Panc1 (cell line): Measurements from ENCODE around the gene C20orf204. TPM values are rescaled to one million over a fixed set of nuclear protein-coding genes. Genes with fewer than 3 reads are reported as not detected.
"Not testable (repeated sequence)": the region's sequence is repeated elsewhere in the genome, so short reads cannot be mapped to it uniquely, and the experiment has no call there.

Experiments used
- ATAC-seq: fragments of 200-7000 bp; cut with Tn5 transposase; 2 replicates; pipeline ENCODE4 v1.9.1; 2020; ENCODE audit warnings: mild to moderate bottlenecking, moderate library complexity
- BruUV-seq: library from RNA; stranded (reverse); fragments of 400-500 nt; replicated peaks from 2 replicates; lab custom pipeline; 2021; lab: Mats Ljungman, UMichigan
- CTCF ChIA-PET: fragments of 300-600 bp; sonication (Branson Sonifier 250); formaldehyde crosslinking; loops from one replicate; lab custom pipeline; 2022; ENCODE audit warnings: antibody characterized with exemption; lab: Charles Lee
- POLR2A ChIA-PET: fragments of 300-600 bp; sonication (Branson Sonifier 250); formaldehyde crosslinking; loops from one replicate; lab custom pipeline; 2022; ENCODE audit warnings: antibody characterized with exemption; lab: Charles Lee
- DNase-seq: peaks from one replicate; pipeline ENCODE4 v3.0.0-alpha.2; 2010; ENCODE audit warnings: low read depth, low spot score
- H3K27ac ChIP-seq: 2 replicates; pipeline ENCODE4 v1.5.1; 2011; ENCODE audit warnings: mild to moderate bottlenecking, low read length, inconsistent platforms
- H3K27me3 ChIP-seq: fragments of 200-500 bp; sonication (Bioruptor generic); 2 replicates; pipeline ENCODE4 v1.6.0; 2014; ENCODE audit warnings: low read length, inconsistent platforms; ENCODE audit not compliant: control insufficient read depth, insufficient read depth
- H3K36me3 ChIP-seq: fragments of 200-500 bp; sonication (Bioruptor generic); 2 replicates; pipeline ENCODE4 v1.5.1; 2014; ENCODE audit warnings: inconsistent platforms, mild to moderate bottlenecking, low read length, moderate library complexity; ENCODE audit not compliant: control insufficient read depth, insufficient read depth
- H3K4me1 ChIP-seq: 2 replicates; pipeline ENCODE4 v1.5.1; 2011; ENCODE audit warnings: inconsistent platforms, mild to moderate bottlenecking, low read length, moderate library complexity; ENCODE audit not compliant: control insufficient read depth, insufficient read depth
- H3K4me3 ChIP-seq, 2 experiments: 2 replicates each; pipeline ENCODE4 v1.5.1; 2011 to 2012; ENCODE audit warnings: low read depth in 2 of 2, low read length in 2 of 2, mild to moderate bottlenecking in 2 of 2, inconsistent platforms in 1 of 2, moderate library complexity in 1 of 2
- H3K9me3 ChIP-seq: fragments of 200-500 bp; sonication (Bioruptor generic); 2 replicates; pipeline ENCODE4 v1.5.1; 2014; ENCODE audit warnings: low read depth, mild to moderate bottlenecking, inconsistent platforms, low read length, moderate library complexity; ENCODE audit not compliant: control insufficient read depth, insufficient read depth
- CTCF ChIP-seq: fragments of 450-650 bp; IDR thresholded peaks from 2 replicates; pipeline ENCODE4 v1.5.1; 2017; ENCODE audit warnings: mild to moderate bottlenecking
- POLR2AphosphoS5 ChIP-seq: IDR thresholded peaks from 2 replicates; pipeline ENCODE4 v1.6.1; 2012; ENCODE audit warnings: mild to moderate bottlenecking, low read depth, low read length, moderate library complexity
- SIN3A ChIP-seq: IDR thresholded peaks from 2 replicates; pipeline ENCODE4 v1.6.1; 2012; ENCODE audit warnings: low read depth, mild to moderate bottlenecking, low read length, moderate library complexity, borderline replicate concordance; ENCODE audit not compliant: insufficient read depth
- TCF7L2 ChIP-seq: IDR thresholded peaks from 2 replicates; pipeline ENCODE4 v1.6.1; 2011; ENCODE audit warnings: mild to moderate bottlenecking, low read depth, low read length, inconsistent platforms
- in situ Hi-C: cut with HindIII; loops from 2 replicates; pipeline ENCODE4 v1.10.0; 2016; ENCODE audit warnings: low sequenced_read_pairs, low pct_unique_long_range_greater_than_20kb
- intact Hi-C: fragments of 100-400 bp; cut with micrococcal nuclease; formaldehyde crosslinking; loops from one replicate; pipeline ENCODE4 v1.10.0; 2022; ENCODE audit not compliant: unreplicated experiment
- total RNA-seq: library from RNA; stranded (reverse); gene quantifications from one replicate; pipeline ENCODE4 v1.2.1, GENCODE V29; 2021; ENCODE audit not compliant: unreplicated experiment
- TF ChIP-seq, protein P1 (sequence below), 2 experiments: IDR thresholded peaks; 2 replicates each; pipeline ENCODE4 v1.6.1; 2011 to 2012; ENCODE audit warnings: low read depth in 2 of 2, control low read depth in 1 of 2, low read length in 1 of 2, mild to moderate bottlenecking in 1 of 2, moderate library complexity in 1 of 2; ENCODE audit not compliant: insufficient read depth in 1 of 2

Gene C20orf204
- total RNA-seq, 1 experiment from 2014 or later = 1.9 TPM

DNA sequence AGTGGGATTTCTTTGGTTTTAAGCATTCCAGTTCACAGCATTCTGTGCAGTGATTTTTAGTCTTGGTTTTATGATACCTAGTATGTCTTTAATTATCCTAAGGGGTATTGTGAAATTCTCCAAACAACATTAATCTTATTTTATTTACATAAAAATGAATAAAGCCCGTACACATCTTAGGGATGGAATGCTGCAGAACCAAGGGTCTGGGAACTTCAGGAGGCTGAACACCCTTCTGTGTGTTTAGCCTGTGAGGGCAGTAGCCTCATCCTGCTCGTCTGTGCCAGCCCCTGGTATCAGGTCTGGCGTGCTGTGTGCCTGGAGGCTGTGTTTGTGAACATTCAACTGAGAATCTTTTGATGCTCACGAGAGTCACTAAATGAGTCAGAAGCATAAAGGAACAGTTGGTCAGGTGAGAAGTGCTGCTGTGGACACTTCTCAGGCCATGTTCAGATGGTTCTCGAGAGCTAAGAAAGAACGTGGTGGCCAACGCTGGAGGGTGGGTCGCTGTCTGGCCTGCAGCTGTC, 25.2 kb upstream of the C20orf204 start:
- Histone ChIP-seq H3K9me3 (no peaks in the 10 kb centered on the region), H3K4me1 (no peaks in the 10 kb centered on the region), H3K27me3 (no peaks in the 10 kb centered on the region), H3K27ac (no peak overlapping the region), H3K4me3 (no peak overlapping the region), H3K36me3 (peaks cover 20% of the 10 kb centered on the region)
- in situ Hi-C loops (no loop called here), intact Hi-C loops (no loop called here)
- ChIA-PET CTCF (no interaction called here), POLR2A (no interaction called here)
- TF ChIP-seq SIN3A (no peak), TCF7L2 (no peak), CTCF (no peak), POLR2AphosphoS5 (no peak)
- TF ChIP-seq, protein P1, sequence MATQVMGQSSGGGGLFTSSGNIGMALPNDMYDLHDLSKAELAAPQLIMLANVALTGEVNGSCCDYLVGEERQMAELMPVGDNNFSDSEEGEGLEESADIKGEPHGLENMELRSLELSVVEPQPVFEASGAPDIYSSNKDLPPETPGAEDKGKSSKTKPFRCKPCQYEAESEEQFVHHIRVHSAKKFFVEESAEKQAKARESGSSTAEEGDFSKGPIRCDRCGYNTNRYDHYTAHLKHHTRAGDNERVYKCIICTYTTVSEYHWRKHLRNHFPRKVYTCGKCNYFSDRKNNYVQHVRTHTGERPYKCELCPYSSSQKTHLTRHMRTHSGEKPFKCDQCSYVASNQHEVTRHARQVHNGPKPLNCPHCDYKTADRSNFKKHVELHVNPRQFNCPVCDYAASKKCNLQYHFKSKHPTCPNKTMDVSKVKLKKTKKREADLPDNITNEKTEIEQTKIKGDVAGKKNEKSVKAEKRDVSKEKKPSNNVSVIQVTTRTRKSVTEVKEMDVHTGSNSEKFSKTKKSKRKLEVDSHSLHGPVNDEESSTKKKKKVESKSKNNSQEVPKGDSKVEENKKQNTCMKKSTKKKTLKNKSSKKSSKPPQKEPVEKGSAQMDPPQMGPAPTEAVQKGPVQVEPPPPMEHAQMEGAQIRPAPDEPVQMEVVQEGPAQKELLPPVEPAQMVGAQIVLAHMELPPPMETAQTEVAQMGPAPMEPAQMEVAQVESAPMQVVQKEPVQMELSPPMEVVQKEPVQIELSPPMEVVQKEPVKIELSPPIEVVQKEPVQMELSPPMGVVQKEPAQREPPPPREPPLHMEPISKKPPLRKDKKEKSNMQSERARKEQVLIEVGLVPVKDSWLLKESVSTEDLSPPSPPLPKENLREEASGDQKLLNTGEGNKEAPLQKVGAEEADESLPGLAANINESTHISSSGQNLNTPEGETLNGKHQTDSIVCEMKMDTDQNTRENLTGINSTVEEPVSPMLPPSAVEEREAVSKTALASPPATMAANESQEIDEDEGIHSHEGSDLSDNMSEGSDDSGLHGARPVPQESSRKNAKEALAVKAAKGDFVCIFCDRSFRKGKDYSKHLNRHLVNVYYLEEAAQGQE (IDR thresholded peaks at IDR 0.05; ENCODE audit: insufficient read depth in 1 of 2, low read depth in 2 of 2, low read length in 1 of 2) = no peak
- no TSS peak for BruUV-seq
- ATAC-seq (no peak), DNase-seq (no peak)

DNA sequence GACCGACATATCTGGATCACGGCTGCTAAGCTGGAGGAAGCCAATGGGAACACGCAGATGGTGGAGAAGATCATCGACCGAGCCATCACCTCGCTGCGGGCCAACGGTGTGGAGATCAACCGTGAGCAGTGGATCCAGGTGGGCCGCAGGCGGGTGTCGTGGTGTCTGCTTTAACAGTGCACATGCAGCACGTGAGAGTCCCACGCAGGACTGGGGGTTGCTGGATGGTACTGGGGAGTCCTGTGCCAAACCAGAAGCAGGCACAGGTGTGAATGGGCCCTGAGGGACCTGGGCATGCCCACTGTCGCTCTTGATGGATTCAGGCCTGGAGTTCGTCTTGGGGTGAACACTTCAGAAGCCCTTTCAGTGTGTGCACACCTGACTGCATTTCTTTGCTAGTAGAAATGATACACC, 24.6 kb upstream of the C20orf204 start:
- POLR2A ChIA-PET = no interaction called here
- no peaks in the 10 kb centered on the region for H3K27me3 ChIP-seq
- in situ Hi-C loops (no loop called here), intact Hi-C loops (no loop called here)
- no peak overlapping the region for H3K27ac ChIP-seq
- BruUV-seq = no TSS peak
- TF ChIP-seq SIN3A (no peak), POLR2AphosphoS5 (no peak), TCF7L2 (no peak), CTCF (no peak)
- TF ChIP-seq, protein P1 (IDR thresholded peaks at IDR 0.05; ENCODE audit: insufficient read depth in 1 of 2, low read depth in 2 of 2, low read length in 1 of 2) = 0 out of 4 replicates have a peak, but pooled peaks of 1 of the 2 experiments have one; percentile 14
- CTCF ChIA-PET = no interaction called here
- no peak for ATAC-seq
- no peak for DNase-seq
- H3K4me1 ChIP-seq = no peaks in the 10 kb centered on the region
- peaks cover 20% of the 10 kb centered on the region for H3K36me3 ChIP-seq
- no peak overlapping the region for H3K4me3 ChIP-seq
- H3K9me3 ChIP-seq = no peaks in the 10 kb centered on the region

DNA sequence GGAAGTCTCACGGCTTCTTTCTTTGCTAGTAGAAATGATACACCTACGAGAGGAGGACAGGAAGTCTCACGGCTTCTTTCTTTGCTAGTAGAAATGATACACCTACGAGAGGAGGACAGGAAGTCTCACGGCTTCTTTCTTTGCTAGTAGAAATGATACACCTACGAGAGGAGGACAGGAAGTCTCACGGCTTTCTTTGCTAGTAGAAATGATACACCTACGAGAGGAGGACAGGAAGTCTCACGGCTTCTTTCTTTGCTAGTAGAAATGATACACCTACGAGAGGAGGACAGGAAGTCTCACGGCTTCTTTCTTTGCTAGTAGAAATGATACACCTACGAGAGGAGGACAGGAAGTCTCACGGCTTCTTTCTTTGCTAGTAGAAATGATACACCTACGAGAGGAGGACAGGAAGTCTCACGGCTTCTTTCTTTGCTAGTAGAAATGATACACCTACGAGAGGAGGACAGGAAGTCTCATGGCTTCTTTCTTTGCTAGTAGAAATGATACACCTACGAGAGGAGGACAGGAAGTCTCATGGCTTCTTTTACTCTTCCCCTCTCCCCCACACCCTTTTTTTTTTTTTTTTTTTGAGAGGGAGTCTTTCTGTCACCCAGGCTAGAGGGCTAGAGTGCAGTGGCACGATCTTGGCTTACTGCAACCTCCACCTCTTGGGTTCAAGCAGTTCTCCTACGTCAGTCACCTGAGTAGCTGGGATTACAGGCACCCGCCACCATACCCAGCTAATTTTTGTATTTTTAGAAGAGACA, 23.4 kb upstream of the C20orf204 start:
- peaks cover 20% of the 10 kb centered on the region for H3K36me3 ChIP-seq
- H3K27ac ChIP-seq, BruUV-seq, POLR2A ChIA-PET, DNase-seq, H3K27me3 ChIP-seq, in situ Hi-C loops, H3K4me3 ChIP-seq, intact Hi-C loops, CTCF ChIA-PET, H3K4me1 ChIP-seq, H3K9me3 ChIP-seq, ATAC-seq: not testable (repeated sequence)
